ENCODE data around the gene LZTS2.
"Not testable (repeated sequence)": the region's sequence is repeated elsewhere in the genome, so short reads cannot be mapped to it uniquely, and the experiment has no call there.

Gene LZTS2

DNA sequence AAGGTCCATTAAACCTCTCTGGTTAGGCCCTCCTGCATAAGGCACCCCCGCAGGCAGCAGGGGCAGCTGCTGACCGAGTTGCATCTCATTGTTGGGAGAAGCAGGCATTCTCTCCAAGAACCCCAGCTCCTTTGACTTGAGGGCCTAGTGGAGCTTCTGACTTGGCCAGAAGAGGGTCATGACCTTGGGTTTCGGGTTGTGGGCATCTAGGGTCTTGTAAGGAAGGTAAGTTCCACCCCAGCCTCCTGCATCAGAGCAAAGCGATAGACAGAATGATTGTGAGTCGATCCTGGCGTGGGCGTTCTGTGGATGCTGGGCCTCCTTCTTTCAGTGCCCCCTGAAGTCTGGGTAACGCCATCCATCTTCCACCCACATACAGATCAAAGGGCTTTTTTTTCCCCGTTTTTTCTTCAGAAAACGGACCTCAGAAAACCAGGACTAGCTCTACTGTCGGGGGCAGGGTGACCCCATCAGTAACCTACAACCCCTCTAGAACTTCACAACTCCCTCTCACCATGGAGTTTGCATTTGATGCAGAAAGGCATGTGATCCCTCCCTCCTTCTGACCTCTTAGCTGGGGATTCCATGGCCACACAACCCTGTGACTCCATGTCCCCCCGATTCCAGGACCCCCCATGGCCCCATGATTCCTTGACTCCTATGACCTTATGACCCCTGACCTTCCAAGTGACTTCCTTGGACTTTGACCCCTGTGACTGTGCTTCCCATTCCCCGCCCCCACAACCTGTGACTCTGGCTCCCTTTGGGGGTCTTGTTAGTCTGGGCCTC is 27.3 kb upstream of the LZTS2 start:
- H3K4me1 Mint-ChIP-seq, result peaks cover 30% of the 10 kb centered on the region
- peaks cover 7% of the 10 kb centered on the region for H3K36me3 Mint-ChIP-seq
- no peak overlapping the region for H3K4me3 Mint-ChIP-seq
- ATAC-seq, result no peak
- H3K9me3 Mint-ChIP-seq, result no peaks in the 10 kb centered on the region
- H3K27ac Mint-ChIP-seq, result no peak overlapping the region
- H3K27me3 Mint-ChIP-seq, result no peaks in the 10 kb centered on the region

GRCh38 chr10:100972904-100973535 is 26.6 kb upstream of the LZTS2 start:
- Mint-ChIP-seq H3K36me3 (peaks cover 7% of the 10 kb centered on the region), H3K4me3 (no peak overlapping the region), H3K9me3 (no peaks in the 10 kb centered on the region), H3K27me3 (no peaks in the 10 kb centered on the region), H3K27ac (no peak overlapping the region), H3K4me1 (peaks cover 26% of the 10 kb centered on the region)
- ATAC-seq, result no peak

DNA sequence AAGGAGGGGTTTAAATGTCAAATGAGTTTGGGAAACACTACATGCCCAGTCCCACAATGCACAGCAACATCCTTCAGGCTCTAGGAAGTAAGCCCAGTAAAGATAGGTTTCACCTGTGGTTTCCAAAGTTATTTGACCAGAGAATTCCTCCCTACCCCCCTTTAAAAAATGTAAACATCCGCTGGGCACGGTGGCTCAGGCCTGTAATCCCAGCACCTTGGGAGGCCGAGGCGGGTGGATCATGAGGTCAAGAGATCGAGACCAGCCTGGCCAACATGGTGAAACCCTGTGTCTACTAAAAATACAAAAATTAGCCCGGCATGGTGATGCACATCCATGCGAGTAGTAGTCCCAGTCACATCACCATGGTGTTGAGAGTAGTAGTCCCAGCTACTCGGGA is 24.2 kb upstream of the LZTS2 start:
- not testable (repeated sequence) for ATAC-seq, H3K4me3 Mint-ChIP-seq, H3K27me3 Mint-ChIP-seq, H3K4me1 Mint-ChIP-seq, H3K27ac Mint-ChIP-seq, H3K9me3 Mint-ChIP-seq
- H3K36me3 Mint-ChIP-seq, result peaks cover 14% of the 10 kb centered on the region

GRCh38 chr10:100976906-100977305 is 22.7 kb upstream of the LZTS2 start:
- no peaks in the 10 kb centered on the region for H3K27me3 Mint-ChIP-seq
- H3K4me3 Mint-ChIP-seq, result no peak overlapping the region
- H3K27ac Mint-ChIP-seq, result no peak overlapping the region
- no peaks in the 10 kb centered on the region for H3K9me3 Mint-ChIP-seq
- no peaks in the 10 kb centered on the region for H3K4me1 Mint-ChIP-seq
- H3K36me3 Mint-ChIP-seq, result peaks cover 25% of the 10 kb centered on the region
- no peak for ATAC-seq

- Mint-ChIP-seq H3K27ac (no peak overlapping the region), H3K36me3 (peaks cover 30% of the 10 kb centered on the region), H3K9me3 (no peaks in the 10 kb centered on the region), H3K4me1 (no peaks in the 10 kb centered on the region), H3K4me3 (no peak overlapping the region), H3K27me3 (no peaks in the 10 kb centered on the region)
- ATAC-seq, result no peak
Observed at GRCh38 chr10:100977436-100977835, 22.2 kb upstream of the LZTS2 start.

GRCh38 chr10:100978121-100978900 is 21.3 kb upstream of the LZTS2 start:
- H3K9me3 Mint-ChIP-seq, result no peaks in the 10 kb centered on the region
- peaks cover 38% of the 10 kb centered on the region for H3K36me3 Mint-ChIP-seq
- H3K27me3 Mint-ChIP-seq, result no peaks in the 10 kb centered on the region
- no peak overlapping the region for H3K4me3 Mint-ChIP-seq
- no peak overlapping the region for H3K27ac Mint-ChIP-seq
- no peaks in the 10 kb centered on the region for H3K4me1 Mint-ChIP-seq
- no peak for ATAC-seq

GRCh38 chr10:100978901-100979195 is 20.8 kb upstream of the LZTS2 start:
- no peaks in the 10 kb centered on the region for H3K9me3 Mint-ChIP-seq
- ATAC-seq, result no peak
- H3K4me1 Mint-ChIP-seq, result no peaks in the 10 kb centered on the region
- H3K27ac Mint-ChIP-seq, result no peak overlapping the region
- H3K36me3 Mint-ChIP-seq, result peaks cover 43% of the 10 kb centered on the region
- no peaks in the 10 kb centered on the region for H3K27me3 Mint-ChIP-seq
- no peak overlapping the region for H3K4me3 Mint-ChIP-seq

DNA sequence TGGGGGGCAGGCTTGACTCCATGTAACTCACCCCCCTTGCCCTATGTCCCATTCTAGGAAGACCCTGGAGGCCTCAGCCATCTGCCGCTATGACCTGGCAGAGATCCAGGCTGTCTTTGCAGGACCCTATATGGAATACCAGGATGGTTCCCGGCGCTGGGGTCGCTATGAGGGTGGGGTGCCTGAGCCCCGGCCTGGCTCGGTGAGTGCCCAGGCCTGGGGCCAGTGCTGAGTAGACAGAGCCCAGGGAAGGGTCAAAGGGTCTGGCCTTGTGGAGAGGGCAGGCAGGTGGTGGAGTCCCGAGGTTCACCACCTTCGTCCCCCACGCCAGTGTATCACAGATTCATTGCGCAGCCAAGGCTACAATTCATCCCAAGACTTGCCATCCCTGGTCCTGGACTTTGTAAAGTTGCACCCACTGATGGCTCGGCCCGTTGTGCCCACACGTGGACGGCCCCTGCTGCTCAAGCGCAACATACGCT is 19.8 kb upstream of the LZTS2 start:
- Mint-ChIP-seq H3K27me3 (no peaks in the 10 kb centered on the region), H3K36me3 (peaks cover 50% of the 10 kb centered on the region), H3K4me3 (no peak overlapping the region), H3K4me1 (peaks cover 9% of the 10 kb centered on the region), H3K27ac (no peak overlapping the region), H3K9me3 (no peaks in the 10 kb centered on the region)
- ATAC-seq, result no peak

DNA sequence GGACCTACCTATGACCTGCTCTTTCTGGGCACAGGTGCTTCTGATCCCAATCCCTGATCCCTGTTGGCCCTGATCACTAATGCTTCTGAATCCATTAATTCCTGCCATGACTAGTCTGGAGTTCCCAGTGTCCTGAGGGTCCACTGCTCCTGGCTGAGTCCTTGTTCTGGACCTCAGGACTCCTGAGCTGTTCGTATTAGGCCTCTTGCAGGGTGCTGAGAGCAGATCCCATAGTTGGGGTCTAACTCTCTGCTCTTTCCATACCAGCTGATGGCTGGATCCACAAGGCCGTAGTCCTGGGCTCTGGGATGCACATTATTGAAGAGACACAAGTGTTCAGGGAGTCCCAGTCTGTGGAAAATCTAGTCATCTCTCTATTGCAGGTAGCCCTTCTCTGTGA is 19.3 kb upstream of the LZTS2 start:
- no peaks in the 10 kb centered on the region for H3K27me3 Mint-ChIP-seq
- ATAC-seq, result no peak
- H3K4me1 Mint-ChIP-seq, result peaks cover 11% of the 10 kb centered on the region
- H3K36me3 Mint-ChIP-seq, result peaks cover 50% of the 10 kb centered on the region
- H3K4me3 Mint-ChIP-seq, result no peak overlapping the region
- no peak overlapping the region for H3K27ac Mint-ChIP-seq
- no peaks in the 10 kb centered on the region for H3K9me3 Mint-ChIP-seq

DNA sequence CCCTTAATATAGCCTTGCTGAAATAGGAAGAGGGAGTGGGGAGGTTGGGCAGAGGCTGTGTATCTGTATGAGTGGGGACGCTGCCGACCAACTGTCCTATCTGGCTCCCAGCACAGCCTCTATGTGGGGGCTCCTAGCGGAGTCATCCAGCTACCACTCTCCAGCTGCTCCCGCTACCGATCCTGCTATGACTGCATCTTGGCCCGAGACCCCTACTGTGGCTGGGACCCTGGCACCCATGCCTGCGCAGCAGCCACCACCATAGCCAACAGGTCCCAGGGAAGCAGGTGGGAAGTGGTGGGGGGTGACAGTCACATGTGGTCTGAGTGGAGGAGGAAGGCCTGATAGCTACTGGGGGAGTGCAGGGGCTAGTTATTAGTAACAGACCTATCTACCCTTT is 18.9 kb upstream of the LZTS2 start:
- no peaks in the 10 kb centered on the region for H3K9me3 Mint-ChIP-seq
- no peak for ATAC-seq
- peaks cover 50% of the 10 kb centered on the region for H3K36me3 Mint-ChIP-seq
- H3K4me1 Mint-ChIP-seq, result peaks cover 15% of the 10 kb centered on the region
- no peak overlapping the region for H3K4me3 Mint-ChIP-seq
- no peak overlapping the region for H3K27ac Mint-ChIP-seq
- H3K27me3 Mint-ChIP-seq, result no peaks in the 10 kb centered on the region

GRCh38 chr10:100981178-100981772 is 18.3 kb upstream of the LZTS2 start:
- Mint-ChIP-seq H3K27ac (no peak overlapping the region), H3K4me1 (peaks cover 18% of the 10 kb centered on the region), H3K27me3 (no peaks in the 10 kb centered on the region), H3K36me3 (peaks cover 50% of the 10 kb centered on the region), H3K4me3 (no peak overlapping the region), H3K9me3 (no peaks in the 10 kb centered on the region)
- ATAC-seq, result no peak

- Mint-ChIP-seq H3K4me3 (no peak overlapping the region), H3K27me3 (no peaks in the 10 kb centered on the region), H3K9me3 (no peaks in the 10 kb centered on the region), H3K27ac (no peak overlapping the region), H3K36me3 (peaks cover 52% of the 10 kb centered on the region), H3K4me1 (peaks cover 29% of the 10 kb centered on the region)
- ATAC-seq, result no peak
Observed at GRCh38 chr10:100982916-100983830, 16.4 kb upstream of the LZTS2 start.

- Mint-ChIP-seq H3K27me3 (no peaks in the 10 kb centered on the region), H3K36me3 (peaks cover 50% of the 10 kb centered on the region), H3K9me3 (no peaks in the 10 kb centered on the region), H3K4me1 (peaks cover 29% of the 10 kb centered on the region), H3K27ac (no peak overlapping the region), H3K4me3 (no peak overlapping the region)
- ATAC-seq, result no peak
Observed at GRCh38 chr10:100983868-100984671, 15.5 kb upstream of the LZTS2 start.

GRCh38 chr10:100984672-100985177 is 14.9 kb upstream of the LZTS2 start:
- no peak for ATAC-seq
- Mint-ChIP-seq H3K4me1 (peaks cover 29% of the 10 kb centered on the region), H3K36me3 (peaks cover 48% of the 10 kb centered on the region), H3K27me3 (no peaks in the 10 kb centered on the region), H3K27ac (no peak overlapping the region), H3K4me3 (no peak overlapping the region), H3K9me3 (no peaks in the 10 kb centered on the region)

All from stimulated activated memory B cell treated with anti-CD40 and anti-IgM and Interleukin-4, amounts not matched to agents 10 μg/mL and 1 μg/mL and 100 μg/mL, for 72 hours (primary cell).